ENCODE measurements around the gene TMEM132D. TPM values are rescaled to one million over a fixed set of nuclear protein-coding genes. Genes with fewer than 3 reads are reported as not detected.

The TMEM132D gene
- total RNA-seq, 1 experiment from 2014 or later: not detected

- Histone ChIP-seq H3K9me3 (ENCODE audit: control insufficient read depth, insufficient read depth, low read depth, low read length) (no peaks in the 10 kb centered on the region), H3K36me3 (ENCODE audit: control insufficient read depth, insufficient read depth, low read length) (no peaks in the 10 kb centered on the region), H3K4me3 (ENCODE audit: low read depth in 2 of 2, low read length in 2 of 2) (no peak overlapping the region), H3K4me1 (ENCODE audit: control insufficient read depth, insufficient read depth, low read length) (no peaks in the 10 kb centered on the region), H3K27me3 (ENCODE audit: control insufficient read depth, insufficient read depth, low read length) (peaks cover 7% of the 10 kb centered on the region; the same call in 1 of the 2 replicates), H3K27ac (ENCODE audit: low read length) (no peak overlapping the region)
- DNase-seq (ENCODE audit: low read depth, low spot score) (no peak), ATAC-seq (no peak)
- TF ChIP-seq TCF7L2 (IDR thresholded peaks at IDR 0.05; ENCODE audit: low read depth, low read length) (no peak), REST (IDR thresholded peaks at IDR 0.05; ENCODE audit: insufficient read depth in 1 of 2, low read depth in 2 of 2, low read length in 1 of 2) (no peak), SIN3A (IDR thresholded peaks at IDR 0.05; ENCODE audit: borderline replicate concordance, insufficient read depth, low read depth, low read length) (no peak), POLR2AphosphoS5 (IDR thresholded peaks at IDR 0.05; ENCODE audit: low read depth, low read length) (no peak), CTCF (IDR thresholded peaks at IDR 0.05) (no peak)
- intact Hi-C loops (cut with micrococcal nuclease; ENCODE audit: unreplicated experiment): no loop called here
- in situ Hi-C loops (cut with HindIII; ENCODE audit: low pct_unique_long_range_greater_than_20kb, low sequenced_read_pairs): no loop called here
- CTCF ChIA-PET: no interaction called here
- BruUV-seq (replicated peaks): no TSS peak
- POLR2A ChIA-PET: no interaction called here
These were observed 62.6 kb downstream of the TMEM132D start for GRCh38 chr12:129841251-129841650.

GRCh38 chr12:129840145-129840884, 63.5 kb downstream of the TMEM132D start:
- Histone ChIP-seq H3K9me3 (ENCODE audit: control insufficient read depth, insufficient read depth, low read depth, low read length) (no peaks in the 10 kb centered on the region), H3K36me3 (ENCODE audit: control insufficient read depth, insufficient read depth, low read length) (no peaks in the 10 kb centered on the region), H3K27ac (ENCODE audit: low read length) (no peak overlapping the region), H3K4me1 (ENCODE audit: control insufficient read depth, insufficient read depth, low read length) (no peaks in the 10 kb centered on the region), H3K27me3 (ENCODE audit: control insufficient read depth, insufficient read depth, low read length) (peaks cover 7% of the 10 kb centered on the region; the same call in 1 of the 2 replicates), H3K4me3 (ENCODE audit: low read depth in 2 of 2, low read length in 2 of 2) (no peak overlapping the region)
- ATAC-seq: no peak
- ChIA-PET POLR2A (no interaction called here), CTCF (no interaction called here)
- intact Hi-C loops (cut with micrococcal nuclease; ENCODE audit: unreplicated experiment): no loop called here
- in situ Hi-C loops (cut with HindIII; ENCODE audit: low pct_unique_long_range_greater_than_20kb, low sequenced_read_pairs): no loop called here
- no TSS peak for BruUV-seq (replicated peaks)
- DNase-seq (ENCODE audit: low read depth, low spot score): no peak
- TF ChIP-seq TCF7L2 (IDR thresholded peaks at IDR 0.05; ENCODE audit: low read depth, low read length): no peak

- BruUV-seq (replicated peaks): no TSS peak
These were observed 64.1 kb downstream of the TMEM132D start for GRCh38 chr12:129839679-129840078.

More at GRCh38 chr12:129839679-129840078, 64.1 kb downstream of the TMEM132D start:
- Histone ChIP-seq H3K9me3 (ENCODE audit: control insufficient read depth, insufficient read depth, low read depth, low read length) (no peaks in the 10 kb centered on the region), H3K4me1 (ENCODE audit: control insufficient read depth, insufficient read depth, low read length) (no peaks in the 10 kb centered on the region), H3K36me3 (ENCODE audit: control insufficient read depth, insufficient read depth, low read length) (no peaks in the 10 kb centered on the region), H3K27me3 (ENCODE audit: control insufficient read depth, insufficient read depth, low read length) (peaks cover 5% of the 10 kb centered on the region; the same call in 1 of the 2 replicates), H3K4me3 (ENCODE audit: low read depth in 2 of 2, low read length in 2 of 2) (no peak overlapping the region), H3K27ac (ENCODE audit: low read length) (no peak overlapping the region)
- ChIA-PET CTCF (no interaction called here), POLR2A (no interaction called here)
- in situ Hi-C loops (cut with HindIII; ENCODE audit: low pct_unique_long_range_greater_than_20kb, low sequenced_read_pairs): no loop called here
- TF ChIP-seq REST (IDR thresholded peaks at IDR 0.05; ENCODE audit: insufficient read depth in 1 of 2, low read depth in 2 of 2, low read length in 1 of 2) (no peak), CTCF (IDR thresholded peaks at IDR 0.05) (no peak), SIN3A (IDR thresholded peaks at IDR 0.05; ENCODE audit: borderline replicate concordance, insufficient read depth, low read depth, low read length) (no peak), POLR2AphosphoS5 (IDR thresholded peaks at IDR 0.05; ENCODE audit: low read depth, low read length) (no peak), TCF7L2 (IDR thresholded peaks at IDR 0.05; ENCODE audit: low read depth, low read length) (no peak)
- intact Hi-C loops (cut with micrococcal nuclease; ENCODE audit: unreplicated experiment): no loop called here
- ATAC-seq (no peak), DNase-seq (ENCODE audit: low read depth, low spot score) (no peak)
